Activated CD8-positive, alpha-beta T cell treated with anti-CD3 and anti-CD28 coated beads for 36 hours (primary cell): ENCODE measurements around the gene ZFAND2B. TPM values are rescaled to one million over a fixed set of nuclear protein-coding genes. Genes with fewer than 3 reads are reported as not detected.
A peak's percentile ranks its signal among the peaks of the same experiment; 100 is the strongest.

Experiments used
- ATAC-seq: fragments of 200-7000 bp; cut with Tn5 transposase; one replicate; pipeline ENCODE4 v1.10.0; 2021; ENCODE audit warnings: mild to moderate bottlenecking, moderate library complexity
- CTCF ChIA-PET: fragments of 350-600 bp; sonication (Branson Sonifier 250); formaldehyde crosslinking; loops from one replicate; lab custom pipeline; 2021; ENCODE audit warnings: antibody characterized with exemption; lab: Charles Lee
- POLR2A ChIA-PET: fragments of 350-600 bp; sonication (Branson Sonifier 250); formaldehyde crosslinking; loops from one replicate; lab custom pipeline; 2021; ENCODE audit warnings: antibody characterized with exemption; lab: Charles Lee
- DNase-seq: peaks from one replicate; pipeline ENCODE4 v3.0.0-alpha.2; 2020
- H3K27ac Mint-ChIP-seq: one replicate; pipeline ENCODE4 v1.8.0; 2021; ENCODE audit warnings: mild to moderate bottlenecking, mixed read lengths
- H3K27me3 Mint-ChIP-seq: one replicate; pipeline ENCODE4 v1.8.0; 2021; ENCODE audit warnings: mixed read lengths
- H3K36me3 Mint-ChIP-seq: one replicate; pipeline ENCODE4 v1.8.0; 2021; ENCODE audit warnings: low read depth, mixed read lengths
- H3K4me1 Mint-ChIP-seq: one replicate; pipeline ENCODE4 v1.8.0; 2021; ENCODE audit warnings: low read depth, mixed read lengths
- H3K4me3 Mint-ChIP-seq: one replicate; pipeline ENCODE4 v1.8.0; 2021; ENCODE audit warnings: mild to moderate bottlenecking, moderate library complexity, mixed read lengths
- H3K9me3 Mint-ChIP-seq: one replicate; pipeline ENCODE4 v1.8.0; 2021; ENCODE audit warnings: mixed read lengths
- CTCF ChIP-seq: fragments of 200-600 bp; IDR thresholded peaks from one replicate; pipeline ENCODE4 v1.8.0; 2022; ENCODE audit warnings: antibody characterized with exemption, mild to moderate bottlenecking
- intact Hi-C: fragments of 100-400 bp; cut with micrococcal nuclease; formaldehyde crosslinking; loops from one replicate; pipeline ENCODE4 v1.10.0; 2022
- total RNA-seq, 2 experiments: library from RNA; stranded (reverse); gene quantifications; one replicate each; pipeline ENCODE4 v1.2.3, GENCODE V29; 2021

Gene ZFAND2B
- total RNA-seq, 2 experiments from 2014 or later = 31.3 to 33.3 TPM

- no peak for TF ChIP-seq CTCF
- intact Hi-C loops = loop anchor here (5.0 kb wide), 1 partner anchor 69 kb away; no protein-coding TSS in a partner anchor
- peaks cover 38% of the 10 kb centered on the region for H3K4me1 Mint-ChIP-seq
- POLR2A ChIA-PET = interaction anchor here (0.6 to 9.9 kb wide), 11 partner anchors 9 to 342 kb away, joined by 3 to 239 read pairs (median 10); partner anchors contain the start of genes ABCB6, CNPPD1, DNAJB2 and GLB1L
- H3K9me3 Mint-ChIP-seq = no peaks in the 10 kb centered on the region
- H3K27ac Mint-ChIP-seq = peak overlapping the region; percentile 75
- ATAC-seq (no peak), DNase-seq (no peak)
- CTCF ChIA-PET = interaction anchor here (0.7 to 2.5 kb wide), 8 partner anchors 20 to 330 kb away, joined by 3 to 12 read pairs (median 6); partner anchors contain the start of genes DNAJB2, NHEJ1 and SLC23A3
- H3K27me3 Mint-ChIP-seq = no peaks in the 10 kb centered on the region
- H3K4me3 Mint-ChIP-seq = peak overlapping the region; percentile 95
- peaks cover 73% of the 10 kb centered on the region for H3K36me3 Mint-ChIP-seq
Observed at GRCh38 chr2:219228041-219228910, 21.7 kb downstream of the ZFAND2B start.

- Mint-ChIP-seq H3K27ac (peak overlapping the region; percentile 75), H3K9me3 (no peaks in the 10 kb centered on the region), H3K4me1 (peaks cover 39% of the 10 kb centered on the region), H3K27me3 (no peaks in the 10 kb centered on the region), H3K36me3 (peaks cover 73% of the 10 kb centered on the region), H3K4me3 (peak overlapping the region; percentile 95)
- no peak for ATAC-seq
- no peak for TF ChIP-seq CTCF
- DNase-seq = no peak
- intact Hi-C loops = loop anchor here (5.0 kb wide), 1 partner anchor 68 kb away; no protein-coding TSS in a partner anchor
- CTCF ChIA-PET = interaction anchor here (1.2 to 3.0 kb wide), 11 partner anchors 17 to 74 kb away, joined by 3 to 15 read pairs (median 7); partner anchors contain the start of genes CNPPD1, DNAJB2, GLB1L and NHEJ1
- POLR2A ChIA-PET = interaction anchor here (0.9 to 9.9 kb wide), 10 partner anchors 10 to 343 kb away, joined by 3 to 239 read pairs (median 10); partner anchors contain the start of genes ABCB6, CNPPD1, DNAJB2 and GLB1L
Observed at GRCh38 chr2:219228911-219229304, 22.3 kb downstream of the ZFAND2B start.

- Mint-ChIP-seq H3K27me3 (no peaks in the 10 kb centered on the region), H3K4me3 (peak within 1 kb of the TSS; percentile 95), H3K27ac (peak within 1 kb of the TSS; percentile 97), H3K4me1 (peaks cover 39% of the 10 kb centered on the region), H3K36me3 (peaks cover 74% of the 10 kb centered on the region), H3K9me3 (no peaks in the 10 kb centered on the region)
- TF ChIP-seq CTCF = no peak
- DNase-seq (peak; percentile 100), ATAC-seq (peak; percentile 98)
- ChIA-PET POLR2A (interaction anchor here (0.6 to 9.9 kb wide), 17 partner anchors 11 to 570 kb away, joined by 3 to 239 read pairs (median 4); partner anchors contain the start of genes ABCB6, BCS1L, CNPPD1 and DNAJB2), CTCF (interaction anchor here (0.8 to 3.0 kb wide), 16 partner anchors 10 to 249 kb away, joined by 3 to 15 read pairs (median 5); partner anchors contain the start of genes ABCB6, CNPPD1, DNAJB2 and GLB1L)
- intact Hi-C loops = loop anchor here (5.0 kb wide), 1 partner anchor 68 kb away; no protein-coding TSS in a partner anchor
Observed at GRCh38 chr2:219229305-219230058, 22.9 kb downstream of the ZFAND2B start, which contains the start of the genes ANKZF1 and ATG9A. ANKZF1 (plus strand) TSS chr2:219229806; CDS start chr2:219230258, 452 bp downstream. ATG9A (minus strand) TSS chr2:219229636; CDS start chr2:219228024, 1,612 bp downstream.

- no peak for TF ChIP-seq CTCF
- Mint-ChIP-seq H3K4me3 (peak overlapping the region; percentile 95), H3K27ac (peak overlapping the region; percentile 97), H3K27me3 (no peaks in the 10 kb centered on the region), H3K4me1 (peaks cover 39% of the 10 kb centered on the region), H3K36me3 (peaks cover 73% of the 10 kb centered on the region), H3K9me3 (no peaks in the 10 kb centered on the region)
- DNase-seq (peak; percentile 71), ATAC-seq (peak; percentile 14)
- POLR2A ChIA-PET = interaction anchor here (1.0 to 9.9 kb wide), 14 partner anchors 11 to 571 kb away, joined by 3 to 239 read pairs (median 6); partner anchors contain the start of genes ABCB6, BCS1L, CNPPD1 and DNAJB2
- intact Hi-C loops = no loop called here
- CTCF ChIA-PET = interaction anchor here (0.8 to 3.0 kb wide), 16 partner anchors 9 to 250 kb away, joined by 3 to 15 read pairs (median 5); partner anchors contain the start of genes ABCB6, CNPPD1, DNAJB2 and GLB1L
Observed at GRCh38 chr2:219230059-219230540, 23.5 kb downstream of the ZFAND2B start.
